LNCaP clone FGC (cell line): ENCODE results near the gene ACOT8.
A peak's percentile ranks its signal among the peaks of the same experiment; 100 is the strongest.
"Not testable (repeated sequence)": the region's sequence is repeated elsewhere in the genome, so short reads cannot be mapped to it uniquely, and the experiment has no call there.

Experiments used
- DNase-seq: peaks from one replicate; pipeline ENCODE4 v3.0.0-alpha.2; 2011; ENCODE audit warnings: low read depth
- H3K4me3 ChIP-seq: 2 replicates; pipeline ENCODE4 v1.5.1; 2011; ENCODE audit warnings: mild to moderate bottlenecking, low read depth, low read length, control low read depth
- CTCF ChIP-seq: IDR thresholded peaks from 2 replicates; pipeline ENCODE4 v1.5.1; 2012; ENCODE audit warnings: mild to moderate bottlenecking; ENCODE audit not compliant: control insufficient read depth, insufficient read depth; ENCODE audit errors: extremely low read depth

Gene ACOT8

DNA sequence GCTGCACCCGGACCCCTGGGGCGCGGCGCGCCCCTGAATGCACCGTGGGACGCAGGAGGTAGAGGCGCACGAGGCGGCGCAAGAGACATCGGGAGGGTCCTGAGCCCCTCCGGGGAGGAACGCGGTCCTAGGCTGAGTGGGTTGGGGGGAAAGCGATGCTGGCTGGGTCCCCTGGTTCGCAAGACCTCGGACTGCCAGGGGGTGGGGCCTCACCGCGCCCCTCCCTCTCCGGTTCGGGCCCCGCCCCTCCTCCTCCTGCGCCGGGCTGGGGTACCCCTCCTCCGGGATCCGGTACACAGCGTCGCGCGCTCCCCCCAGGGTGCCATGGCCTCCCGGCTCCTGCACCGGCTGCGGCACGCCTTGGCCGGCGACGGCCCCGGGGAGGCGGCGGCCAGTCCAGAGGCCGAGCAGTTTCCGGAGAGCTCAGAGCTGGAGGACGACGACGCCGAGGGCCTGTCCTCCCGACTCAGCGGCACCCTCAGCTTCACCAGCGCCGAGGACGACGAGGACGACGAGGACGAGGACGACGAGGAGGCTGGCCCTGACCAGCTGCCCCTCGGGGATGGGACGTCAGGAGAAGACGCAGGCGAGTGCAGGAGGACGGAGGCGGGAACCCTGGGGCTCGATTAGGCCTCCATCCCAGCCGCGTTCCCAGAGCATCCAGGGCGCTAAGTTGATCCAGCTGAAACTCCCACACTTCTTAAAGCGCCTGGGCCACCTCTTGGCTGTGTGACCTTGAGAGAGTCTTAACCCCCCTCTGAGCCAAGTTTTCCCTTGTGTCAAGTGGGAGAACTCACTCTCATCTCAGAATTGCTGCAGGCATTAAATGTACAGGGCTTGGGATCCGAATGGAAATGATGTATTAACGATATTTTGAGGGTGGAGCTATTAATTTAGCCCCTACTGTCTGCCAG, 23.1 kb downstream of the ACOT8 start:
- peak overlapping the region; percentile 54 for H3K4me3 ChIP-seq
- TF ChIP-seq CTCF = no peak
- no peak for DNase-seq

GRCh38 chr20:45833030-45833882, 23.9 kb downstream of the ACOT8 start, which contains the start of gene SNX21:
SNX21 (plus strand) TSS chr20:45833799; CDS start chr20:45833920, 121 bp downstream.
- no peak for TF ChIP-seq CTCF
- peak; percentile 15 for DNase-seq
- H3K4me3 ChIP-seq = peak within 1 kb of the TSS; percentile 54

DNA sequence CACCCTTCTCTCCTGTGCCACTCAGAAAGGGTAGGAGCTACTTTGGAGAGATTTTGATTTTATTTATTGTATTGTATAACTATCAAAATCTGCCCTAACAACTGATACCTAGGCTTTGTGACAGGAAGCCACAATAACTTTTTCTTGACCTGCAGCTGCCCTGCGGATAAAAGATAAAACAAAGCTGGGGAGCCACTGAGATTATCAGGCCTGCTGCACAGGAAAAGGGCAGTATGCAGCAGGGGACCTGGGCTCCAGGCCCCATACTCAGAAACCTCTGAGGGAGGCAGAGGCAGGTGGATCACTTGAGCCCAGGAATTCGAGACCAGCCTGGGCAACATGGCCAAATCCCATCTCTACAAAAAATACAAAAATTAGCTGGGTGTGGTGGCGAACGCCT, 24.6 kb downstream of the ACOT8 start:
- no peak overlapping the region for H3K4me3 ChIP-seq
- TF ChIP-seq CTCF = no peak
- no peak for DNase-seq

GRCh38 chr20:45829673-45830106, 27.5 kb downstream of the ACOT8 start:
- not testable (repeated sequence) for H3K4me3 ChIP-seq, DNase-seq

GRCh38 chr20:45828589-45828988, 28.6 kb downstream of the ACOT8 start:
- TF ChIP-seq CTCF = no peak
- DNase-seq = no peak

DNA sequence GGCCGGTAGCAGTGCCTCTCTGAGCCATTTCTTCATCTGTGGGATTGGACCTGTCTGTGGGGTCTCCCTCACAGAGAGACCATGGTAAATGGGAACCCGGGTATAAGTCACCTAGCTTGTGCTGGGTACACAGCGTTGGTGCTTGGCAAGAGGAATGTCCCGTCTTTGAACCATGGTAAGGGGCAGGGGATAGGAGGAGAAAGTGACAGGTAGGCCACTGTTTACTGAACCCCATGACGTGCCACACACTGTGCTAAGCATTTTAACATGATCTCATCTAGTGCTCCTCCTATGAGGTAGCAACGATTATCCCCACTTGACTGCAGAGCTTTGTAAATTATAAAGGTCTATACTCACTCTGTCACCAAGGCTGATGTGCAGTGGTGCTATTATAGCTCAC, 29.5 kb downstream of the ACOT8 start:
- DNase-seq = no peak
- no peak overlapping the region for H3K4me3 ChIP-seq
- TF ChIP-seq CTCF = no peak

More at GRCh38 chr20:45828589-45828988, 28.6 kb downstream of the ACOT8 start:
- H3K4me3 ChIP-seq = no peak overlapping the region

GRCh38 chr20:45827030-45827652, 30.1 kb downstream of the ACOT8 start, which contains the start of gene TNNC2:
TNNC2 (minus strand) TSS chr20:45827312; CDS start chr20:45827248, 64 bp downstream.
- no peak for DNase-seq
- no peak within 1 kb of the TSS for H3K4me3 ChIP-seq
- TF ChIP-seq CTCF = no peak
